ENCODE data around the gene MEST. TPM values are rescaled to one million over a fixed set of nuclear protein-coding genes. Genes with fewer than 3 reads are reported as not detected.
"Not testable (repeated sequence)": the region's sequence is repeated elsewhere in the genome, so short reads cannot be mapped to it uniquely, and the experiment has no call there.

Gene MEST
- total RNA-seq, 2 donors from 2014 or later: 121 to 149 TPM

DNA sequence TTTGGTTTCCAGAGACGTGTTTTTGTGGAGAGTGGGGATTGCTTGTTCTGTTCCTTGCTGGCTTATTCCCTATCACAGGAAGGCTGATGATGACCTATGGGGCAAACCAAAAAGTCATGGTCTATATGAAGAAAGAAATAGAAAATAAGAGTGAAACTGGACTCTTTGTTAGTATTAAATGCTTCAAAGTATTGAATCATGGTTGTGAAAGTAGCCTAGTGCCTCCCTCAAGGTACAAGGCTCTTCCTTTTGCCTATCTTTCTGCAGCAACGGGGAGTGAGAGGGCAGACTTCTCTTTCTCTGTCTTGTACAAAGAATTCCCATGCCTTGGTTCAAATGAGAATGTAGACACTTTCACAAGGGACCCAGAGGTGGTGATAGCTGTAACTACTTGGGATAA lies 9.0 kb downstream of the MEST start:
- H3K27ac ChIP-seq (ENCODE audit: low read depth, low read length): peak overlapping the region; percentile 6
- no peak overlapping the region for H3K4me3 Mint-ChIP-seq
- no peaks in the 10 kb centered on the region for H3K9me3 Mint-ChIP-seq
- no peaks in the 10 kb centered on the region for H3K27me3 Mint-ChIP-seq (ENCODE audit: insufficient read depth)
- H3K36me3 ChIP-seq (ENCODE audit: control insufficient read depth, insufficient read depth, low read length): peaks cover 90% of the 10 kb centered on the region
- WGBS, 2 experiments (ENCODE audit: insufficient coverage in 1 of 2, insufficient read length in 1 of 2): 100% methylated on average over 1 of the region's 2 CpGs
- H3K27ac Mint-ChIP-seq: no peak overlapping the region
- no peak for DNase-seq
- no peaks in the 10 kb centered on the region for H3K27me3 ChIP-seq (ENCODE audit: control insufficient read depth, insufficient read depth, low read length, poor library complexity, severe bottlenecking)
- TF ChIP-seq, protein P1, sequence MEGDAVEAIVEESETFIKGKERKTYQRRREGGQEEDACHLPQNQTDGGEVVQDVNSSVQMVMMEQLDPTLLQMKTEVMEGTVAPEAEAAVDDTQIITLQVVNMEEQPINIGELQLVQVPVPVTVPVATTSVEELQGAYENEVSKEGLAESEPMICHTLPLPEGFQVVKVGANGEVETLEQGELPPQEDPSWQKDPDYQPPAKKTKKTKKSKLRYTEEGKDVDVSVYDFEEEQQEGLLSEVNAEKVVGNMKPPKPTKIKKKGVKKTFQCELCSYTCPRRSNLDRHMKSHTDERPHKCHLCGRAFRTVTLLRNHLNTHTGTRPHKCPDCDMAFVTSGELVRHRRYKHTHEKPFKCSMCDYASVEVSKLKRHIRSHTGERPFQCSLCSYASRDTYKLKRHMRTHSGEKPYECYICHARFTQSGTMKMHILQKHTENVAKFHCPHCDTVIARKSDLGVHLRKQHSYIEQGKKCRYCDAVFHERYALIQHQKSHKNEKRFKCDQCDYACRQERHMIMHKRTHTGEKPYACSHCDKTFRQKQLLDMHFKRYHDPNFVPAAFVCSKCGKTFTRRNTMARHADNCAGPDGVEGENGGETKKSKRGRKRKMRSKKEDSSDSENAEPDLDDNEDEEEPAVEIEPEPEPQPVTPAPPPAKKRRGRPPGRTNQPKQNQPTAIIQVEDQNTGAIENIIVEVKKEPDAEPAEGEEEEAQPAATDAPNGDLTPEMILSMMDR (conservative IDR thresholded peaks at IDR 0.05): no peak
- no peak overlapping the region for H3K9ac ChIP-seq (ENCODE audit: extremely low read depth, low read length, poor library complexity, severe bottlenecking)
- H3K4me3 ChIP-seq (ENCODE audit: low read length): no peak overlapping the region
- H3K9me3 ChIP-seq (ENCODE audit: control insufficient read depth, low read length): no peaks in the 10 kb centered on the region
- peaks cover 70% of the 10 kb centered on the region for H3K36me3 Mint-ChIP-seq (ENCODE audit: low read depth)
- H3K4me1 Mint-ChIP-seq: no peaks in the 10 kb centered on the region
- no peaks in the 10 kb centered on the region for H3K4me1 ChIP-seq (ENCODE audit: control insufficient read depth, insufficient read depth, low read length)

DNA sequence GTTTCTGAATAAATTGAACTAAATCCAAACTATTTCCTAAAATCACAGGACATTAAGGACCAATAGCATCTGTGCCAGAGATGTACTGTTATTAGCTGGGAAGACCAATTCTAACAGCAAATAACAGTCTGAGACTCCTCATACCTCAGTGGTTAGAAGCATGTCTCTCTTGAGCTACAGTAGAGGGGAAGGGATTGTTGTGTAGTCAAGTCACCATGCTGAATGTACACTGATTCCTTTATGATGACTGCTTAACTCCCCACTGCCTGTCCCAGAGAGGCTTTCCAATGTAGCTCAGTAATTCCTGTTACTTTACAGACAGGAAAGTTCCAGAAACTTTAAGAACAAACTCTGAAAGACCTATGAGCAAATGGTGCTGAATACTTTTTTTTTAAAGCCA lies 13.9 kb downstream of the MEST start:
- H3K36me3 Mint-ChIP-seq (ENCODE audit: low read depth): peaks cover 60% of the 10 kb centered on the region
- no peak overlapping the region for H3K27ac Mint-ChIP-seq
- no peaks in the 10 kb centered on the region for H3K27me3 Mint-ChIP-seq (ENCODE audit: insufficient read depth)

DNA sequence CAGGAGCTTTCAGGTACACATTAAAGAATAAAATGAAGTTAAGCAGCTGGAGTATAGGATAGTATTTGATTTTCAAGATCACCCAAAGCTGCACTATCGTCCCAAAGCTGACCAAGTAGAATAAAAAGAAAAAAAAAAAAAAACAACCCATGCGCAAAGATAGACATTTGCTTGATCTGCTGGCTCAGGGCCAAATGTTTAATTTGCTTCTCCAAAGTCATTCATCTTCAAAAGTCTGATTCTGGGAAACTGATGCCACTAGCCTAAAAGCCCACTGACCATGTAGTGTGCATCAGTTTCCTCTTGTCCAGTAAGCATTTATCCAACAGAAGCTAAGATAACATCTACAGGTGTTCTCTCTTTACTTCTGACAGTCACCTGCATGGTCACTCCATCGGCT lies 14.5 kb downstream of the MEST start:
- Mint-ChIP-seq H3K4me3 (no peak overlapping the region), H3K9me3 (no peaks in the 10 kb centered on the region)
- TF ChIP-seq, protein P1 (conservative IDR thresholded peaks at IDR 0.05): no peak

More for the DNA sequence above, 13.9 kb downstream of the MEST start:
- Histone ChIP-seq H3K9me3 (ENCODE audit: control insufficient read depth, low read length) (no peaks in the 10 kb centered on the region), H3K9ac (ENCODE audit: extremely low read depth, low read length, poor library complexity, severe bottlenecking) (no peak overlapping the region), H3K36me3 (ENCODE audit: control insufficient read depth, insufficient read depth, low read length) (peaks cover 60% of the 10 kb centered on the region), H3K27ac (ENCODE audit: low read depth, low read length) (no peak overlapping the region), H3K4me1 (ENCODE audit: control insufficient read depth, insufficient read depth, low read length) (no peaks in the 10 kb centered on the region), H3K27me3 (ENCODE audit: control insufficient read depth, insufficient read depth, low read length, poor library complexity, severe bottlenecking) (no peaks in the 10 kb centered on the region), H3K4me3 (ENCODE audit: low read length) (no peak overlapping the region)
- TF ChIP-seq, protein P1 (conservative IDR thresholded peaks at IDR 0.05): no peak
- H3K4me3 Mint-ChIP-seq: no peak overlapping the region
- no peaks in the 10 kb centered on the region for H3K4me1 Mint-ChIP-seq
- DNase-seq: no peak
- H3K9me3 Mint-ChIP-seq: no peaks in the 10 kb centered on the region

DNA sequence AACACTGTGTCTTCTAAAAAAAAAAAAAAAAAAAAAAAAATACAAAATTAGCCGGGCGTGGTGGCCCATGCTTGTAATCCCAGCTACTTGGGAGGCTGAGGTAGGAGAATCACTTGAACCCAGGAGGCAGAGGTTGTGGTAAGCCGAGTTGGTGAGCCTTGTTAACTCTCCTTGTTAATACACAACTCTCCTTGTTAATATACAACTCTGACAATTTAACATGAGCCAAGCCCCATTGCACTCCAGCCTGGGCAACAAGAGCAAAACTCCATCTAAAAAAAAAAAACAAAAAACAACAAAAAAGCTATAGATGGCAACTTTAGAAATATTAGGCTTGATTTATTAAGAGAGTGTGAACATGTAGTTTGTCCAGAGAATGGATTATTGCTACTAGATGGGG lies 20.2 kb downstream of the MEST start:
- H3K9me3 Mint-ChIP-seq; H3K9me3 ChIP-seq (ENCODE audit: control insufficient read depth, low read length); H3K4me1 Mint-ChIP-seq; H3K27me3 ChIP-seq (ENCODE audit: control insufficient read depth, insufficient read depth, low read length, poor library complexity, severe bottlenecking); H3K4me3 Mint-ChIP-seq; H3K4me3 ChIP-seq (ENCODE audit: low read length); H3K27ac Mint-ChIP-seq; H3K9ac ChIP-seq (ENCODE audit: extremely low read depth, low read length, poor library complexity, severe bottlenecking); H3K27me3 Mint-ChIP-seq (ENCODE audit: insufficient read depth); H3K27ac ChIP-seq (ENCODE audit: low read depth, low read length); H3K4me1 ChIP-seq (ENCODE audit: control insufficient read depth, insufficient read depth, low read length): not testable (repeated sequence)
- peaks cover 17% of the 10 kb centered on the region for H3K36me3 Mint-ChIP-seq (ENCODE audit: low read depth)
- peak; percentile 4 for DNase-seq
- 100% methylated on average over 3 of the region's 3 CpGs; no CpG with 5 or more reads in 1 of the 2 experiments for WGBS, 2 experiments (ENCODE audit: insufficient coverage in 1 of 2, insufficient read length in 1 of 2)
- H3K36me3 ChIP-seq (ENCODE audit: control insufficient read depth, insufficient read depth, low read length): peaks cover 18% of the 10 kb centered on the region

More for the DNA sequence above, 14.5 kb downstream of the MEST start:
- no peak for DNase-seq
- Histone ChIP-seq H3K27me3 (ENCODE audit: control insufficient read depth, insufficient read depth, low read length, poor library complexity, severe bottlenecking) (no peaks in the 10 kb centered on the region), H3K9me3 (ENCODE audit: control insufficient read depth, low read length) (no peaks in the 10 kb centered on the region), H3K4me1 (ENCODE audit: control insufficient read depth, insufficient read depth, low read length) (no peaks in the 10 kb centered on the region), H3K4me3 (ENCODE audit: low read length) (no peak overlapping the region), H3K27ac (ENCODE audit: low read depth, low read length) (no peak overlapping the region), H3K36me3 (ENCODE audit: control insufficient read depth, insufficient read depth, low read length) (peaks cover 54% of the 10 kb centered on the region), H3K9ac (ENCODE audit: extremely low read depth, low read length, poor library complexity, severe bottlenecking) (no peak overlapping the region)
- Mint-ChIP-seq H3K36me3 (ENCODE audit: low read depth) (peaks cover 55% of the 10 kb centered on the region), H3K27me3 (ENCODE audit: insufficient read depth) (no peaks in the 10 kb centered on the region), H3K4me1 (no peaks in the 10 kb centered on the region), H3K27ac (no peak overlapping the region)
- 100% methylated on average over 1 to 3 of the region's 3 CpGs for WGBS, 2 experiments (ENCODE audit: insufficient coverage in 1 of 2, insufficient read length in 1 of 2)
